HepG2 (cell line): ENCODE results near the gene KAT6B. TPM values are rescaled to one million over a fixed set of nuclear protein-coding genes. Genes with fewer than 3 reads are reported as not detected.

Experiments
- ARID2 ChIP-seq: sonication (generic); formaldehyde crosslinking; IDR thresholded peaks from 2 replicates; pipeline ENCODE4 v1.8.1; 2022; ENCODE audit warnings: mild to moderate bottlenecking, missing genetic modification reagents, borderline replicate concordance
- ASH2L ChIP-seq: fragments of 300-600, 200-600 bp; sonication (generic); IDR thresholded peaks from 2 replicates; pipeline ENCODE4 v1.7.0; 2017; ENCODE audit warnings: low read depth, mild to moderate bottlenecking, moderate library complexity, mixed read lengths, low read length; ENCODE audit not compliant: insufficient read length
- ATRX ChIP-seq: sonication (generic); formaldehyde crosslinking; IDR thresholded peaks from 2 replicates; pipeline ENCODE4 v1.4.0; 2020; ENCODE audit warnings: missing genetic modification reagents, borderline replicate concordance
- BCLAF1 ChIP-seq: fragments of 450-650 bp; IDR thresholded peaks from 2 replicates; pipeline ENCODE4 v1.6.1; 2017; ENCODE audit warnings: mild to moderate bottlenecking
- FOXK2 ChIP-seq: fragments of 450-650 bp; IDR thresholded peaks from 2 replicates; pipeline ENCODE4 v1.6.1; 2016
- KAT2B ChIP-seq: fragments of 150-350 bp; IDR thresholded peaks from 2 replicates; pipeline ENCODE4 v1.6.1; 2014; ENCODE audit warnings: low read depth, low read length, borderline replicate concordance
- KDM5A ChIP-seq: fragments of 200-600 bp; sonication (generic); IDR thresholded peaks from 2 replicates; pipeline ENCODE4 v1.7.0; 2018; ENCODE audit warnings: antibody characterized with exemption, mild to moderate bottlenecking, low read length, borderline replicate concordance
- PBX3 ChIP-seq: sonication (generic); formaldehyde crosslinking; IDR thresholded peaks from 2 replicates; pipeline ENCODE4 v1.8.1; 2023; ENCODE audit warnings: missing genetic modification reagents, inconsistent platforms, borderline replicate concordance
- PPARG ChIP-seq: conservative IDR thresholded peaks from 2 replicates; pipeline ENCODE4 v1.6.1; 2016; ENCODE audit warnings: missing biosample characterization, missing genetic modification reagents
- RFXANK ChIP-seq: IDR thresholded peaks from 2 replicates; pipeline ENCODE4 v1.6.1; 2016
- SIX1 ChIP-seq: sonication (generic); formaldehyde crosslinking; IDR thresholded peaks from 2 replicates; pipeline ENCODE4 v1.4.0; 2020; ENCODE audit warnings: missing genetic modification reagents, borderline replicate concordance
- ZFP36L1 ChIP-seq: sonication (generic); formaldehyde crosslinking; IDR thresholded peaks from 2 replicates; pipeline ENCODE4 v1.8.0; 2022; ENCODE audit warnings: mild to moderate bottlenecking, missing genetic modification reagents, moderate library complexity
- ZMAT3 ChIP-seq: sonication (generic); formaldehyde crosslinking; conservative IDR thresholded peaks from 2 replicates; pipeline ENCODE4 v1.7.0; 2021; ENCODE audit warnings: missing genetic modification reagents
- ZNF24 ChIP-seq: fragments of 450-650 bp; IDR thresholded peaks from 2 replicates; pipeline ENCODE4 v1.6.1; 2017; ENCODE audit warnings: antibody characterized with exemption, mild to moderate bottlenecking
- ZNF253 ChIP-seq: sonication (generic); formaldehyde crosslinking; IDR thresholded peaks from 2 replicates; pipeline ENCODE4 v1.8.0; 2022; ENCODE audit warnings: mild to moderate bottlenecking, missing genetic modification reagents, borderline replicate concordance
- ZNF550 ChIP-seq: sonication (generic); formaldehyde crosslinking; IDR thresholded peaks from 2 replicates; pipeline ENCODE4 v1.4.0; 2020; ENCODE audit warnings: mild to moderate bottlenecking, missing genetic modification reagents, borderline replicate concordance
- ZNF761 ChIP-seq: sonication (generic); formaldehyde crosslinking; conservative IDR thresholded peaks from 2 replicates; pipeline ENCODE4 v1.4.0; 2020; ENCODE audit warnings: mild to moderate bottlenecking, missing genetic modification reagents
- ZNF772 ChIP-seq: sonication (generic); formaldehyde crosslinking; IDR thresholded peaks from 2 replicates; pipeline ENCODE4 v1.5.0; 2020; ENCODE audit warnings: mild to moderate bottlenecking, missing genetic modification reagents
- polyA plus RNA-seq, 8 experiments: library from polyadenylated mRNA; depleted of rRNA in 3 of 8; stranded (reverse) in 7 of 8; unstranded in 1 of 8; fragments of >200 nt; fragmentation: Illumina TruSeq in 4 of 8; extraction: Trizol in 4 of 8; gene quantifications; 2 replicates each; pipeline versions ENCODE4 v1.2.1 to v1.2.3, GENCODE V29; 2011 to 2016; ENCODE audit warnings: low read depth in 4 of 8, missing spikeins in 1 of 8, mixed read lengths in 1 of 8; ENCODE audit not compliant: insufficient read depth in 1 of 8
- total RNA-seq, 5 experiments: library from RNA; depleted of rRNA; stranded (reverse); fragments of >200 nt; fragmentation: Illumina TruSeq; extraction: Trizol; gene quantifications; 2 replicates each; pipeline ENCODE4 v1.2.3, GENCODE V29; 2016; ENCODE audit warnings: low read depth in 1 of 5
- TF ChIP-seq, protein P1 (sequence below): sonication (generic); formaldehyde crosslinking; IDR thresholded peaks from 2 replicates; pipeline ENCODE4 v1.5.0; 2020; ENCODE audit warnings: missing genetic modification reagents
- TF ChIP-seq, protein P2 (sequence below), 2 experiments: sonication (generic) in 1 of 2; formaldehyde crosslinking in 1 of 2; IDR thresholded peaks; 2 replicates each; pipeline versions ENCODE4 v1.4.0 to v1.6.1; 2018 to 2020; ENCODE audit warnings: missing genetic modification reagents in 2 of 2, borderline replicate concordance in 1 of 2, low read depth in 1 of 2, mild to moderate bottlenecking in 1 of 2, missing biosample characterization in 1 of 2
- TF ChIP-seq, protein P3 (sequence below): sonication (generic); formaldehyde crosslinking; IDR thresholded peaks from 2 replicates; pipeline ENCODE4 v1.4.0; 2020; ENCODE audit warnings: missing genetic modification reagents

KAT6B gene
- total and polyA plus RNA-seq, 2 of the 13 experiments (the other 11 are each of a cell fraction or from before 2014, with no cell fraction given): 3.0 to 9.5 TPM

DNA sequence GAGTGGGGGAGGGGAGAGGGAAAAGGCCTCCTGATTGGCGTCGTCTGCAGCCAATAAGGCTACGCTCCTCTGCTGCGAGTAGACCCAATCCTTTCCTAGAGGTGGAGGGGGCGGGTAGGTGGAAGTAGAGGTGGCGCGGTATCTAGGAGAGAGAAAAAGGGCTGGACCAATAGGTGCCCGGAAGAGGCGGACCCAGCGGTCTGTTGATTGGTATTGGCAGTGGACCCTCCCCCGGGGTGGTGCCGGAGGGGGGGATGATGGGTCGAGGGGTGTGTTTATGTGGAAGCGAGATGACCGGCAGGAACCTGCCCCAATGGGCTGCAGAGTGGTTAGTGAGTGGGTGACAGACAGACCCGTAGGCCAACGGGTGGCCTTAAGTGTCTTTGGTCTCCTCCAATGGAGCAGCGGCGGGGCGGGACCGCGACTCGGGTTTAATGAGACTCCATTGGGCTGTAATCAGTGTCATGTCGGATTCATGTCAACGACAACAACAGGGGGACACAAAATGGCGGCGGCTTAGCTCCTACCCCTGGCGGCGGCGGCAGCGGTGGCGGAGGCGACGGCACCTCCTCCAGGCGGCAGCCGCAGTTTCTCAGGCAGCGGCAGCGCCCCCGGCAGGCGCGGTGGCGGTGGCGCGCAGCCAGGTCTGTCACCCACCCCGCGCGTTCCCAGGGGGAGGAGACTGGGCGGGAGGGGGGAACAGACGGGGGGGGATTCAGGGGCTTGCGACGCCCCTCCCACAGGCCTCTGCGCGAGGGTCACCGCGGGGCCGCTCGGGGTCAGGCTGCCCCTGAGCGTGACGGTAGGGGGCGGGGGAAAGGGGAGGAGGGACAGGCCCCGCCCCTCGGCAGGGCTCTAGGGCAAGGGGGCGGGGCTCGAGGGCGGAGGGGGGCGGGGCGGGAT, at the start of gene KAT6B (continued):
- TF ChIP-seq FOXK2: peak; percentile 86
- no peak; the same call in 1 of the 2 replicates for TF ChIP-seq PPARG
- no peak for TF ChIP-seq ZNF253
- TF ChIP-seq, protein P1, sequence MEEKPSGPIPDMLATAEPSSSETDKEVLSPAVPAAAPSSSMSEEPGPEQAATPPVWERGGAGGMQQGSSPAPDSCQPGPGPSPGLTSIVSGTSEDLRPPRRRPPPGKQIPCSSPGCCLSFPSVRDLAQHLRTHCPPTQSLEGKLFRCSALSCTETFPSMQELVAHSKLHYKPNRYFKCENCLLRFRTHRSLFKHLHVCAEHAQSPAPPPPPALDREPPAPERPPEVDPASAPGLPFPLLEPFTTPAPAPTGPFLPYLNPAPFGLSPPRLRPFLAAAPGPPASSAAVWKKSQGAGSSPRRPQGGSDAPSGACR (CRISPR knock-in tag): no peak
- TF ChIP-seq ZNF761 (CRISPR knock-in tag): no peak
- no peak for TF ChIP-seq ZNF24
- no peak for TF ChIP-seq ATRX (CRISPR knock-in tag)
- TF ChIP-seq ZNF550 (CRISPR knock-in tag): no peak
- TF ChIP-seq PBX3 (CRISPR knock-in tag): peak; percentile 87; the same call in 1 of the 2 replicates
- TF ChIP-seq BCLAF1: no peak
- no peak for TF ChIP-seq ZNF772 (CRISPR knock-in tag)
- TF ChIP-seq KDM5A: 0 out of 2 replicates have a peak, but pooled peaks have one; percentile 67
- peak; percentile 63 for TF ChIP-seq ASH2L
- no peak for TF ChIP-seq ZFP36L1 (CRISPR knock-in tag)
- TF ChIP-seq, protein P2, sequence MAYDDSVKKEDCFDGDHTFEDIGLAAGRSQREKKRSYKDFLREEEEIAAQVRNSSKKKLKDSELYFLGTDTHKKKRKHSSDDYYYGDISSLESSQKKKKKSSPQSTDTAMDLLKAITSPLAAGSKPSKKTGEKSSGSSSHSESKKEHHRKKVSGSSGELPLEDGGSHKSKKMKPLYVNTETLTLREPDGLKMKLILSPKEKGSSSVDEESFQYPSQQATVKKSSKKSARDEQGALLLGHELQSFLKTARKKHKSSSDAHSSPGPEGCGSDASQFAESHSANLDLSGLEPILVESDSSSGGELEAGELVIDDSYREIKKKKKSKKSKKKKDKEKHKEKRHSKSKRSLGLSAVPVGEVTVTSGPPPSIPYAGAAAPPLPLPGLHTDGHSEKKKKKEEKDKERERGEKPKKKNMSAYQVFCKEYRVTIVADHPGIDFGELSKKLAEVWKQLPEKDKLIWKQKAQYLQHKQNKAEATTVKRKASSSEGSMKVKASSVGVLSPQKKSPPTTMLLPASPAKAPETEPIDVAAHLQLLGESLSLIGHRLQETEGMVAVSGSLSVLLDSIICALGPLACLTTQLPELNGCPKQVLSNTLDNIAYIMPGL (CRISPR knock-in tag; IDR thresholded peaks at IDR 0.05; ENCODE audit: borderline replicate concordance in 1 of 2, low read depth in 1 of 2): peak in 1 of 2 experiments; percentile 73; a peak in 2 of 4 replicates
- TF ChIP-seq KAT2B: no peak
- TF ChIP-seq, protein P3, sequence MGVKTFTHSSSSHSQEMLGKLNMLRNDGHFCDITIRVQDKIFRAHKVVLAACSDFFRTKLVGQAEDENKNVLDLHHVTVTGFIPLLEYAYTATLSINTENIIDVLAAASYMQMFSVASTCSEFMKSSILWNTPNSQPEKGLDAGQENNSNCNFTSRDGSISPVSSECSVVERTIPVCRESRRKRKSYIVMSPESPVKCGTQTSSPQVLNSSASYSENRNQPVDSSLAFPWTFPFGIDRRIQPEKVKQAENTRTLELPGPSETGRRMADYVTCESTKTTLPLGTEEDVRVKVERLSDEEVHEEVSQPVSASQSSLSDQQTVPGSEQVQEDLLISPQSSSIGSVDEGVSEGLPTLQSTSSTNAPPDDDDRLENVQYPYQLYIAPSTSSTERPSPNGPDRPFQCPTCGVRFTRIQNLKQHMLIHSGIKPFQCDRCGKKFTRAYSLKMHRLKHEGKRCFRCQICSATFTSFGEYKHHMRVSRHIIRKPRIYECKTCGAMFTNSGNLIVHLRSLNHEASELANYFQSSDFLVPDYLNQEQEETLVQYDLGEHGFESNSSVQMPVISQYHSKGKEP (CRISPR knock-in tag): no peak
- TF ChIP-seq ZMAT3 (CRISPR knock-in tag): 0 out of 2 replicates have a peak, but pooled peaks have one; percentile 60
- no peak for TF ChIP-seq RFXANK
- no peak for TF ChIP-seq SIX1 (CRISPR knock-in tag)
- no peak for TF ChIP-seq ARID2 (CRISPR knock-in tag)
